LHCN-M2 (cell line): ENCODE measurements around the gene UNK. TPM values are rescaled to one million over a fixed set of nuclear protein-coding genes. Genes with fewer than 3 reads are reported as not detected.
"Not testable (repeated sequence)": the region's sequence is repeated elsewhere in the genome, so short reads cannot be mapped to it uniquely, and the experiment has no call there.

Experiments used
- DNase-seq: peaks from one replicate; pipeline ENCODE4 v3.0.0-alpha.2; 2012; ENCODE audit warnings: low read depth
- total RNA-seq: library from RNA; depleted of rRNA; stranded (reverse); fragments of >200 nt; gene quantifications from 2 replicates; pipeline ENCODE4 v1.2.3, GENCODE V29; 2014

Gene UNK
- total RNA-seq, 1 experiment from 2014 or later = 18.8 TPM

DNA sequence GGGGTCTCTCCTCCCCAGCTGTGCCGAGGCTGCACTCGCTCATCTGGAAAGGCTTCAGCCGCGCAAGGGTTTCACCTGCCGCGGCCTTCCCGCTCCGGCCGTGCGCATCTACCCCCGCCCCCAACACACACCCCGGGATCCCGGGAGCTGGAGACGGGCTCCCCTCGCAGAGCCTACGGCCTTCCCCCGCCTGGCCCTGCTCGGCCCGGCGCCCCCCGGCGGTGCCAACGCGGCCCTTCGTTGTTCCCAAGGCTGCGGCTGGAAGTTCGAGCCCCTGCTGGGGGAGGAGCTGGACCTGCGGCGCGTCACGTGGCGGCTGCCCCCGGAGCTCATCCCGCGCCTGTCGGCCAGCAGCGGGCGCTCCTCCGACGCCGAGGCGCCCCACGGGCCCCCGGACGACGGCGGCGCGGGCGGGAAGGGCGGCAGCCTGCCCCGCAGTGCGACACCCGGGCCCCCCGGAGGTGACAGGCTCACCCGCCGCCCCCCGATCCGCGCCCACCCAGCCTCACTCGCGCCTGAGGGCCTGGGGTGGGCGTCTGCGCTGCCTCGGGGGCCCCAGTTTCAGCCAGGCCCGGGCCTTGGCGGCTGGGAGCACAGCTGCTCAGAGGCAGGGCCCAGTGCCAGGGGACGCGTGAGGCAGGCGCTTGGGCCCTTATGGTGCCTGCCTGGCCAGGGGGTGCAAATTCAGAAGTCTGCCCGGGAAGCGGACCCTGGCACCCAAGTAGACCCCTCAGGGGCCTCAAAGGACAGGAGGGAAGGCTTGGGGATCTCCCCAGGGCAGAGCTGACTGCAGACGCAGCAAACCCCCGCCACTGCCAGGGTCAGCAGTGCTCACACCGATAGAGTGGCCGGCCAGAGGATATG lies 30.9 kb upstream of the UNK start:
- DNase-seq = peak; percentile 65

DNA sequence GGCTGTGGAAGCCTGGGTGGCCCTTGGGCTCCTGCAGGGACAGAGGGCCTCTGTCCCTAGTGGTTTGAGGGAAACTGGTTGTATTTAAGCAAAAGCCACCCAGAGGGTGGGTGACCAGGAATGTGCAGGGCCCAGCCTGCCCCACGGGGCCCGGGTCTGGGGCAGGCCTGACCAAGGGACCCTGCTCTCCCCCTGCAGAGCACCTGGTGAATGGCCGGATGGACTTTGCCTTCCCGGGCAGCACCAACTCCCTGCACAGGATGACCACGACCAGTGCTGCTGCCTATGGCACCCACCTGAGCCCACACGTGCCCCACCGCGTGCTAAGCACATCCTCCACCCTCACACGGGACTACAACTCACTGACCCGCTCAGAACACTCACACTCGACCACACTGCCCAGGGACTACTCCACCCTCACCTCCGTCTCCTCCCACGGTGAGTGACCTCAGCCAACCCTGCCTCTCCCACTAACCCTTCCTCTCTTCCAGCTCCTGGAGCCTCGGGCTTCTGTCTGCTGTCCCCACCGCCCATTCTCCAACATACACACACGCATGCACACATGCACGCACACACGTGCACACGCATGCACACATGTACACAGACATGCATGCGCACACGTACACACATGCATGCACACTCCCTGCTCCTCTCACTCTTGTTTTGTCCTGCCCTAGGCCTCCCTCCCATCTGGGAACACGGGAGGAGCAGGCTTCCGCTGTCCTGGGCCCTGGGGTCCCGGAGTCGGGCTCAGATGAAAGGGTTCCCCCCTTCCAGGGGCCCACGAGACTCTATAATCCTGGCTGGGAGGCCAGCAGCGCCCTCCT lies 30.0 kb upstream of the UNK start:
- DNase-seq = no peak

DNA sequence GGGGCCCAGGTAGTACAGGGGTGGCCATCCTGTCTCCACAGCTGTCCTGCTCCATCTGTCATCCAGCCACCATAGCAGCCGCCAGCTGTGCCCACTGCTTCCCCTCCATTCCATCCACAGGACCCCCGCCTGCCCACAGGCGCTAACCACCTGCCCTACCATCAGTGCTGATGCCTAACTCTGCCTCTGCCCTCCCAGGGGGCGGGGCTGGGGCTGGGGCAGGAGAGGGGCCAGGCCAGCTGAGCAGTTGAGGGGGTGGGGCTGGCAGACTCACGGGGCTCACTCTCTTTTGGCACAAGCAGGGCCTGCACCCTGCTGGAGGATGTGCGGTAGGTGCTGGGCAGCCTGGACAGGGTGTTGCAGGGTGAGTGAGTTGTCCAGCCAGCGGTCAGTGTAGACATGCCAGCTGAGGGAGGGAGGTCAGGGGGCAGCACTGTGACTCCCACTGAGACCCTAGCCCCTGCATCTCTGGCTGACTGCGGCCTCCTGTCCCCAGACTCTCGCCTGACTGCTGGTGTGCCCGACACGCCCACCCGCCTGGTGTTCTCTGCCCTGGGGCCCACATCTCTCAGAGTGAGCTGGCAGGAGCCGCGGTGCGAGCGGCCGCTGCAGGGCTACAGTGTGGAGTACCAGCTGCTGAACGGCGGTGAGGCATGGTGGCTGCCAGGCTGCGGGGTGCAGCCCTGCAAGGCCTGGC lies 29.3 kb upstream of the UNK start:
- peak; percentile 69 for DNase-seq

DNA sequence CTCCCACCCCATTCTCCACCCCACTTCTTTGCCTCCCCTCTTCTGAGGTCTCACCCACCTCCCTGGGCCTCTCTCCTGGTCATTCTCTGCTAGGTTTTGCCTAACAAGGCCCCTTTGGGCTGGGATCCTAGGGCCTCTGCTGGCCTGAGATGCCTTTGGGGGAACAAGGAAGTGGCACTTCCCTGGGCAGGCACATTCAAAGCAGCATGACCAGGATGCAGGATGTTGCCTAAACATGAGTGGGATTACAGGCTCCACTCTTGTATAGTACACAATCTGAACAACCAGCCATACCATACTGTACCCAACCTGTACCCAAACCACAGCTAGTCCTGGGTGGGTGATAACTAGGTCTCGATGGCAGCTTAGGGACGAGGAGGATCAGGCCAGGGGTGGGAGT lies 28.6 kb upstream of the UNK start:
- no peak for DNase-seq

DNA sequence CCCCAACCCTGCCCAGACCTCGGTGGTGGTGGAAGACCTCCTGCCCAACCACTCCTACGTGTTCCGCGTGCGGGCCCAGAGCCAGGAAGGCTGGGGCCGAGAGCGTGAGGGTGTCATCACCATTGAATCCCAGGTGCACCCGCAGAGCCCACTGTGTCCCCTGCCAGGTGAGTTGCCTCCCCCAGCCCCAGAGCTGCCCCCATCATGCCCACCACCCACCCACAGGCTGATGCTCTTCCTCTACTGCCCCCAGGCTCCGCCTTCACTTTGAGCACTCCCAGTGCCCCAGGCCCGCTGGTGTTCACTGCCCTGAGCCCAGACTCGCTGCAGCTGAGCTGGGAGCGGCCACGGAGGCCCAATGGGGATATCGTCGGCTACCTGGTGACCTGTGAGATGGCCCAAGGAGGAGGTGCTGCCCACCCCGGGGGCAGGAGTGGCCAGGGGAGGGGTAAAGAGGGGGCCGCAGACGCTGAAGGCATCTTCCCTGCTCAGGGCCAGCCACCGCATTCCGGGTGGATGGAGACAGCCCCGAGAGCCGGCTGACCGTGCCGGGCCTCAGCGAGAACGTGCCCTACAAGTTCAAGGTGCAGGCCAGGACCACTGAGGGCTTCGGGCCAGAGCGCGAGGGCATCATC lies 28.0 kb upstream of the UNK start:
- DNase-seq = no peak

- no peak for DNase-seq
These were observed 27.4 kb upstream of the UNK start for GRCh38 chr17:75757086-75757681.

DNA sequence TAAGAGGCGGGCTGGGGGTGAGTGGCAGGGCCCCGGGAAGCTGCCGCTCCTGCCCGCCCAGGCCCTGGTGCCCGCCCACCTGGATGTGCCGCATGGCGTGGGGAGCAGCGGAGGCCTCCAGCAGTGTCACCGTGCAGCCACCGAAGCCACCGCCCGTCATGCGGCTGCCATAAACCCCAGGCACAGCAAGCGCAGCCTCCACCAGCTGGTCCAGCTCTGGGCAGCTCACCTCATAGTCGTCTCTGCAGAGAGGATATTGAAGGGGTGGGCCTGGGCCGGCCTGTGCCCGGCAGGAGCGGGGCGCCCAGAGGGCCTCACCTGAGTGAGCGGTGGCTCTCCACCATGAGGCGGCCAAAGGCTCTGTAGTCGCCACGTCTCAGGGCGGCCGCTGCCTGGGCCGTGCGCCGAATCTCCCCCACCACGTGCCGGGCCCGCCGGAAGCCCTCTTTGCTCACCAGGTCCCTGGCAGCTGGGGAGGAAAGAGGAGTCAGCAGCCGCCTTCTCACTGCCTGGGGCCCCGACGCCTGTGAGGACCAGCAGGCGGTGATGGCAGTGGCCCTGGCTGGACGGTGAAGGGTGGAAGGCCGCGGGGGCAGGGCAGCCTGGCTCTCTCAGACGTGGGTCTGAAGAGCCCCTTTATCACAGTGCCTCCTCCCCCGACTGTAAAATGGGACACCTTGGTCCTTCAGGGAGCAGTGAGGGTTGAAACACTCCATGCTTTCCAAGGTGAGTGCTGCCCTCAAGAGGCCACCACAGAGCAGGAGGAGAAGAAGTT lies 26.3 kb upstream of the UNK start:
- DNase-seq = no peak

DNA sequence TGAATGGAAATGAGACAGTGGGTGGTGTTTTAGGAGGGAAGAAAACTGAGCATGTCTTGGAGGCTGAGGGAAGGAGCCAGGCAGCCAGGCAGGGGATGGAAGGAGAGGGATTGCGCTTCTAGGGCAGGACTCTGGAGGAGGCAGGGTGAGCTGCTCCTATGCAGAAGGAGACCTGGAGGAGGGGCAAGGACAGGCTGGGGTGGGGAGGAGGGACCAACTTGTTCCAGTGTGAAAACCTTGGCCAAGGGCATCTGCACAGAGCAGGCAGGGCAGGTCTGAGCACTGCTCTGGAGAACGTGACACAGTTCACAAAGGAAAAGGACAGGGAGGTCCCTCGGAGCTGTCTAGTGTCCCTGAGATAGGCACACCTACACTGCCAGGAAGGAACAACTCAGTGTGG lies 25.1 kb upstream of the UNK start:
- DNase-seq = no peak

GRCh38 chr17:75759978-75760640 lies 24.5 kb upstream of the UNK start:
- not testable (repeated sequence) for DNase-seq

DNA sequence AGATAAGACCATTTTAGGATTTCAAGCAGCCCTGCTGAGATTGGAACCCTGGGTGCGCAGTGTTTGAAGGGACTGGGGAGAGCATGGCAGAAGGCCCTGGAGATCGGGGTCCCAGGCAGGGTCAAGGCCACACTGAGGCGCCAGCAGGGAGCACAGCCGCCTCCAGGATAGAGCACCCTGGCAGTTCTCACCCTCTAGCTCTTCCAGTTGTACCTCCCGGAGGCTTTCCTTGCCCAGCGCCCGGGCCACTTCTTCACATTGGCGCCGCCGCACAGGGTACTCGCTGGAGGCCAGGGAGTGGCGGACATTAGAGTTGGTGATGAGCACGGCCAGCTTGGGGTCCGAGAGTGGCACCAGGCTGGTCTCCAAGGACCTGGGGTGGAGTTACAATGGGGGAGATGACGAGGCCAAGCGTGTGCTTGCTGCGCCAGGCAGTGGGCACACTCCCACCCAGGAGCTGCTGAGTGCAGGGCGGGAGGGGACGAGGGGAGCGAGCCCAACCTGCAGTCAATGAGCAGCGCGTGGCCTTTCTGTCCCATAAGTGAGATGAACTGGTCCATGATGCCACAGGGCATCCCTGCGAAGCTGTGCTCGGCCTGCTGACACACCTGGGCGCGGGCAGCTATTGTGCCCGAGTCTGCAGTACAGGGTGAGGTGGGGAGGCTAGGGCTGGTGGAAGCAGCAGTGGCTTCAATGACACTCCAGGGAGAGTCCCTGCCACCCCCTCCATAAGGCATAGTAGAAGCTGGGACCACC lies 21.9 kb upstream of the UNK start:
- no peak for DNase-seq

GRCh38 chr17:75763269-75763607 lies 21.4 kb upstream of the UNK start:
- DNase-seq = no peak

- DNase-seq = no peak
These were observed 20.8 kb upstream of the UNK start for GRCh38 chr17:75763613-75764416.

- no peak for DNase-seq
These were observed 20.2 kb upstream of the UNK start for GRCh38 chr17:75764417-75764710.

GRCh38 chr17:75764711-75765421 lies 19.7 kb upstream of the UNK start, which contains the start of gene GALK1:
Gene GALK1 (minus strand): TSS chr17:75765192. CDS start chr17:75765136, 56 bp downstream.
- peak; percentile 72 for DNase-seq

DNA sequence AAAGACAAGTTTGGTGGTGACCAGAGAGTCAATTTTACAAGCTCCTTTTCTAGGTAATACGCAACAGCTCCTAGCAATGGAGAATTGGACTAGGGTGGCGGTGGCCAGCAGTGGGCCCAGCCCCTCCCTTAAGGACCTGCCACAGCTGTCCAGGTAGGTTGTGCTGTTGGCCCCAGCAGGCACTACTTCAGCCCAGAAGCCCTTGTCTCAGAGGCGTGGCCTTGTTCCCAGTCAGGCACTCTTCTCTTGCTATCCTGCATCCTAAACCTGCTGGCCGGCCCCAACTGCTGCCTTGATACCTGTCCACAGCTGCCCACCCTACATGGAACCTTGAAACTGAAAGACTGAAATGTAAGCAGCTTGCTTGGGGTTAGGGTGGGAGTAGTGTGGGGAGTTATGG lies 18.6 kb upstream of the UNK start:
- DNase-seq = no peak

GRCh38 chr17:75767881-75768280 lies 16.7 kb upstream of the UNK start:
- DNase-seq = no peak

GRCh38 chr17:75769536-75769935 lies 15.1 kb upstream of the UNK start:
- DNase-seq = no peak
